HCT116 (cell line): ENCODE results near the gene DCTN4.

ENCODE experiments used
- EZH2phosphoT487 ChIP-seq: fragments of 200-600 bp; IDR thresholded peaks from 2 replicates; pipeline ENCODE4 v1.6.1; 2018; ENCODE audit warnings: antibody characterized with exemption, borderline replicate concordance
- POLR2A ChIP-seq: IDR thresholded peaks from 2 replicates; pipeline ENCODE4 v1.7.0; 2011; ENCODE audit warnings: borderline replicate concordance; ENCODE audit not compliant: insufficient read depth, insufficient read length; ENCODE audit errors: extremely low read depth

DNA sequence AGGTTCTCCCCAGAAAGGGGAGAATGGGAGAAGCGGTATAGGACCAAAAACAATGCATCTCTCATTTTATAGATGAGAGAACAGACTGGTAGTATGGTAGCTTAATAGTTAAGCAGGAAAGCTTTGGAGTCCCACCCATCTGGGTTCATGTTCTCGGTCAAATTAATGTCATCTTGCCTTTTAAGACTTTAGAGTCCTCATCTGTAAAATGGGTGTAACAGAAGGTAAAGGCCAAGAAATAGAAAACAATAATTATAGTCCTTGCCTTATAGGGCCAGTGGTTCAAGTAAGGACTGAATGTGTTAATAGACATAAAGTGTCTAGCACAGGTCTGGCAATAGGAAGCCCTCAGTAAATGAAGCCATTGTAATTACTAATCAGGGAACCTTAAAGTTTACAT is 36.1 kb upstream of the DCTN4 start:
- TF ChIP-seq POLR2A (no peak), EZH2phosphoT487 (no peak)
